ENCODE measurements around the gene RAX. TPM values are rescaled to one million over a fixed set of nuclear protein-coding genes. Genes with fewer than 3 reads are reported as not detected.

The RAX gene
- total and polyA plus RNA-seq, 2 of the 8 experiments (the other 6 are each of a cell fraction or from before 2014, with no cell fraction given) = 0.12 to 0.52 TPM

GRCh38 chr18:59268127-59268720 is 5.0 kb downstream of the RAX start (continued):
- TF ChIP-seq RNF2 (IDR thresholded peaks at IDR 0.05; ENCODE audit: borderline replicate concordance, low read depth, low read length, missing control alignments, poor library complexity, severe bottlenecking) (peak; percentile 77), TBP (IDR thresholded peaks at IDR 0.05; ENCODE audit: low read depth, low read length) (peak; percentile 34; the same call in 1 of the 2 replicates), EZH2 (IDR thresholded peaks at IDR 0.05; ENCODE audit: low read depth, low read length, severe bottlenecking) (peak; percentile 98), CBX8 (IDR thresholded peaks at IDR 0.05; ENCODE audit: borderline replicate concordance, low read depth, low read length) (peak; percentile 87; the same call in 1 of the 2 replicates), CHD1 (IDR thresholded peaks at IDR 0.05; ENCODE audit: low read depth, low read length) (no peak)
